ENCODE measurements around the gene KL.
A peak's percentile ranks its signal among the peaks of the same experiment; 100 is the strongest.

KL gene

DNA sequence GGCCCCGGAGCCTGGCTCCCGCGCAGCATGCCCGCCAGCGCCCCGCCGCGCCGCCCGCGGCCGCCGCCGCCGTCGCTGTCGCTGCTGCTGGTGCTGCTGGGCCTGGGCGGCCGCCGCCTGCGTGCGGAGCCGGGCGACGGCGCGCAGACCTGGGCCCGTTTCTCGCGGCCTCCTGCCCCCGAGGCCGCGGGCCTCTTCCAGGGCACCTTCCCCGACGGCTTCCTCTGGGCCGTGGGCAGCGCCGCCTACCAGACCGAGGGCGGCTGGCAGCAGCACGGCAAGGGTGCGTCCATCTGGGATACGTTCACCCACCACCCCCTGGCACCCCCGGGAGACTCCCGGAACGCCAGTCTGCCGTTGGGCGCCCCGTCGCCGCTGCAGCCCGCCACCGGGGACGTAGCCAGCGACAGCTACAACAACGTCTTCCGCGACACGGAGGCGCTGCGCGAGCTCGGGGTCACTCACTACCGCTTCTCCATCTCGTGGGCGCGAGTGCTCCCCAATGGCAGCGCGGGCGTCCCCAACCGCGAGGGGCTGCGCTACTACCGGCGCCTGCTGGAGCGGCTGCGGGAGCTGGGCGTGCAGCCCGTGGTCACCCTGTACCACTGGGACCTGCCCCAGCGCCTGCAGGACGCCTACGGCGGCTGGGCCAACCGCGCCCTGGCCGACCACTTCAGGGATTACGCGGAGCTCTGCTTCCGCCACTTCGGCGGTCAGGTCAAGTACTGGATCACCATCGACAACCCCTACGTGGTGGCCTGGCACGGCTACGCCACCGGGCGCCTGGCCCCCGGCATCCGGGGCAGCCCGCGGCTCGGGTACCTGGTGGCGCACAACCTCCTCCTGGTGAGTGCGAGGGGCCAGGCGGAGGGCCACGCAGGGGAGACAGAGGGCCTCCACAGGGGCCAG is at the start of gene KL:
KL (plus strand) TSS at position 10 of the 909 bp plus-strand sequence; CDS start at position 28, 18 bp downstream.
- peak; percentile 60 for DNase-seq (ENCODE audit: low spot score)

DNA sequence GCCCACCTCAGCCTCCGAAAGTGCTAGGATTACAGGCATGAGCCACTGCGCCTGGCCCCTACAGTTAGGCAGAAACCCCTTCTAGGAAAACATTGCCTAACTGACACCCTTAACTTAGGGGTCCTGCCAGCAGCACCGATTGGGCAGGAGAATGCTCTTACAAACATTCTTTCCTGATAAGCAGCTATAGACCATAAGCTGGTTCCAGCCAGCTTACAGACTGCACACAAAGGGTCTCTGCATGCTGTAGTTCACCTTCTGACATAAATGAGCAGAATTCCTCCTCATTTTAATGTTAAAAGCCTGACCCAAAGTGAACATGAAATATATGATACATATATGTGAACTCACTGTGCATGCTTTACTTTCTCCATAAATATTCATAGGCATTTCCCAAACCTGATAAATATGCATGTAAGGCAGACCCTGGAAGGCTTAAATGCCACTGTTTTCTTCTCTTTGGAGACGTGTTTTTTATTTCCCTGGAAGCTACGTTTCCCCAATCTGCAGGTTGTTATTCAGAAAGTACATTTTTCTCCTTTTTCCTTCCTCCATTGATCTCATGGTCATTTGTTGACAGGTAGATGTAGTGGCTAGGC is 48.5 kb upstream of the KL start:
- DNase-seq (ENCODE audit: low spot score), result no peak

DNA sequence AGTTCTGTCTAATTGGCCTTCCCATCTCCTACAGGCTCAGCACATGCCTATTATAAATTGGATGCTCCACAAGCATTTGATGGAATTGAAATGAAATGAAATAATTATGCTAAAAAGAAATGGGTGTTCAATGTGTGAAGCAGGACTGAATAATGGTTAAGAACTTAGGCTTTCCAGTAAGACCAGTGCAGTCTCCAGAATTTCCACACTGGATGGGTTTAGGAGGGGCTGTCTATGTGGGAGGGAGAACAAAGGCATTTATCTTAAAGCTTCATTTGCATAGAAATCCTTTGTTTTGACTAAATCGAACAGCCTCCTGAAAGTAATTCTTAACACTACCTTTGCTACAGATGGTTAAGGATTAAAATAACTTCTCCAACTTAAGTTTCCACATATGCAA is 47.9 kb upstream of the KL start:
- no peak for DNase-seq (ENCODE audit: low spot score)

DNA sequence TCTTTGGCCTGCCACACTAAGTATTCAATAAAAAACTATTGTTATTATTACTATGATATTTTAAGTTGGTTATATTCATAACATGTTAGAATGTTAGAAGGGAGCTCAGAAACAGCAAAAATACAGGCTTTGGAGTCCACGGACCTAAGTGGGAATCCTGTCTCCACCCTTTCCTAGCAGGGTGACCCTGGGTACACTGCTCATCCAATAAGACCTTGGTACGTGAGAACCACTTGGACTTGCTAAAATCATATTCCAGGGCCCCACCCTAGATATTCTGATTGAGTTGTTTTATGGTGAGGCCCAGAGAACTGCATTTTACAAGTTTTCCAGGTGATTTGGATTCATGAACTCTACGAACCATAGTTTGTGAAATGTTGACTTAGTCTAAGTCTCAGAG is 47.4 kb upstream of the KL start:
- no peak for DNase-seq (ENCODE audit: low spot score)

DNA sequence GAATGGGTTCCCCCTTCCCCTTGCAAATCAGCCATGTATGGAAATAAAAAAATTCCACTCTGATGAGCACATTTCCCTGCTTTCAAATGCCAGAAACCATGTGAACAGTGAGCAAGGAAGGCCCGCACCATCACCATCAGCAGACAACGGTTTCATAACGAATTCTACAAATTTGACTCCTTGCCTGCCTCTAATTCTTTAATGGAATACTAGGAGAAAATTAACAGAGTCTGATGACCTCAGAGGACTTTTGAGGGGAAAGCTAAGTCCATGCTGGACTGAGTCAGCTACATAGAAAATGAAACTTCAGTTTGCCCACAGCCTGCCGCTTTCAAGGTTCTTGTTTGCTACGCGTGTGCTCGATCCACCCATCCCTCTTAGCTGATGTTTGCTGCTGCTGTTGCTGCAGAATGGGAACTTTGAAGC is 46.7 kb upstream of the KL start:
- peak; percentile 97 for DNase-seq (ENCODE audit: low spot score)

DNA sequence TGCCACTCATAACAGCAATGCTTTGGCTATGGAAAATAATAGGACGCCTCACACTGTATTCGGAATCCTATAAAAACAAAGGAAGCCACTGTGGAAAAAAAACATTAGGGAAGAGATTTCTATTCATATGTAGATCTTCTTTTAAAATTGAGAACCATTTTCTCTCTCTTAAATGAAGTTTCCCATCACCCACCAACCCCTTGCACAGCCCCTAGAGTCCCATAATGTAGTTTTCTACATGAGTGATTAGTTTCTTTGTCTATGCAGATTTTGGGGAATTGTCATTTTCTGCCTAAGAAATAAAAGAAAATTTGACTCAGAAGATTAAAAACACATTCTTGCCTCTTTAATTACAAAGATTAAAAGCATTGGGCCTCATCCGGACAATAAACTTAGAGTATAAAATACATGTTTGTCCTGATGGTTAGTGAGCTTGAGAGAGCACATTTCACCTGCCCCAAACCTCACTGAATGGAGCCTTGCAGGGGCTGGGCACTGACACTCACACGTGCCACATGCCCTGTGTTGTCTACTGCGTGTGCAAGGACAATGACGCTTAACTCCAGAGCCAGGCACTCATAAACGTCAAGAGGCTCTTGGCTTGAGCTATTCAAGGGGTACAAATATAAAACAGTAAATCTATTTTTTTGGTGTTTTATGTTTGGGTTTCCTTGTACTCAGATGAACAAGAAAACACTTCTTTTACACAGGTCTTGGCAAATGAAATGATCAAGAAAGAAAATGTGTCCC is 40.0 kb upstream of the KL start:
- DNase-seq (ENCODE audit: low spot score), result no peak

DNA sequence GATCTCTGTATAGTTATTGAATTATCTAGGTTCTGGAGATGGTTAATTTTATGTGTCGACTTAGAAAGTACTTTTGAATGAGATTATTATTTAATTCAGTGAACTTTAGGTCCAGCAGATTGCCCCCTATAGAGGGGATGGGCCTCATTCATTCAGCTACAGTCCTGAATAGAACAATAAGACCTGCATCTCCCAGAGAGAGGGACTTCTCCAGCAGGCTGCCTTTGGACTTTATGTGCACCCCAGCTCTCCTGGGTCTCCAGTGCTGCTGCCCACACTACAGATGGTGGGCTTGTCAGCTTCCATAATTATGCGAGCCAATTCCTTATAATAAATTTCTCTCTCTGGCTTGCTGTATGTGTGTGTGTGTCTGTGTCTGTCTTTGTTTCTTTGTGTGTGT is 39.3 kb upstream of the KL start:
- DNase-seq (ENCODE audit: low spot score), result no peak

DNA sequence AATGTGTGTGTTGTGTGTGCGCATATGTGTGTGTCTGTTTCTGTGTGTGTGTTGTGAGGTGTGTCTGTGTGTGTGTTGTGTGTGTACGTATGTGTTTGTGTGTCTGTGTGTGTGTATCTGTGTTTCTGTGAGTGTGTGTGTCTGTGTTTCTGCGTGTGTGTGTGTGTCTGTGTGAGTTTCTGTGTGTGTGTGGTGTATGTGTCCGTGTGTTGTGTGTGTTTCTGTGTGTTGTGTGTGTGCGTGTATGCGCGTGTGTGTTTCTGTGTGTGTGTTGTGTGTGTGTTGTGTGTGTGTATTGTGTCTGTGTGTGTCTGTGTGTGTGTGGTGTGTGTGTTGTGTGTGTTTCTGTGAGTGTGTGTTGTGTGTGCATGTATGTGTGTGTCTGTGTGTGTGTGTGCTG is 38.9 kb upstream of the KL start:
- no peak for DNase-seq (ENCODE audit: low spot score)

DNA sequence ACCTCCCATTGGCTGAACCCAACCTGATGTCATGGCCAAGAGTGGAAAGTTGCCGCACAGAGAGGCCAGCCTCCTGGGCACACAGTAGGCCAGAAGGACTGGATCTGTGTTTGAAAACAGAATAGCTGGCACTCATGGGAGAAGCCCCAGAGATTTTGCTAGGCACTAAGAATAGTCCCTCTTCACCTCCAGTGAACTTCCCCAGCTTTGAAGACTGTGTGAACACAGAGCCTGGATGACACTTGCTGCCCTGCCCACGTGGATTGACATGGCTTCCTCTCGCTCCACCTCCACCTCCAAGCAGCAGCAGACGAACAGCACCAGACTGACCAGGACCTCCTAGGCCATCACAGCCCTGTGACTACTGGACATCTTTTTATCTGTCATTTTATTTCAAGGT is 37.9 kb upstream of the KL start:
- no peak for DNase-seq (ENCODE audit: low spot score)

DNA sequence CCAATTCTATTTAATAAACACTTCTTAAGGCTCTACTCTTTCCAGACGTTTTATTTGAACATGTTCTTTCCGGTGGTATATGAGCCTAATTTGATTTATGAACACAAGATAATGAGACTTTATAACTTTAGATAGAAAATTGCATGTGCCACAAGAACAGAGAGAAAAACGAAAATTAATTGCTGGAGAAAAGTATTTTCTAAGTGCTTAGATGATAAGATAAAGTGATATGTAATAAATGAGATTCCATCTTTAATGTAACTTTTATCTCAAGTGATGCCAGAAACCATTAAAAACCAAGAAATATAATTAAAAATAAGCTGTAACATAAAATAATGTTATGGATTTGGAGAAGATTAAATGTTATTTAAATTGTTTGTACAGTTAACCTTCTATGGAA is 33.2 kb upstream of the KL start:
- DNase-seq (ENCODE audit: low spot score), result no peak

DNA sequence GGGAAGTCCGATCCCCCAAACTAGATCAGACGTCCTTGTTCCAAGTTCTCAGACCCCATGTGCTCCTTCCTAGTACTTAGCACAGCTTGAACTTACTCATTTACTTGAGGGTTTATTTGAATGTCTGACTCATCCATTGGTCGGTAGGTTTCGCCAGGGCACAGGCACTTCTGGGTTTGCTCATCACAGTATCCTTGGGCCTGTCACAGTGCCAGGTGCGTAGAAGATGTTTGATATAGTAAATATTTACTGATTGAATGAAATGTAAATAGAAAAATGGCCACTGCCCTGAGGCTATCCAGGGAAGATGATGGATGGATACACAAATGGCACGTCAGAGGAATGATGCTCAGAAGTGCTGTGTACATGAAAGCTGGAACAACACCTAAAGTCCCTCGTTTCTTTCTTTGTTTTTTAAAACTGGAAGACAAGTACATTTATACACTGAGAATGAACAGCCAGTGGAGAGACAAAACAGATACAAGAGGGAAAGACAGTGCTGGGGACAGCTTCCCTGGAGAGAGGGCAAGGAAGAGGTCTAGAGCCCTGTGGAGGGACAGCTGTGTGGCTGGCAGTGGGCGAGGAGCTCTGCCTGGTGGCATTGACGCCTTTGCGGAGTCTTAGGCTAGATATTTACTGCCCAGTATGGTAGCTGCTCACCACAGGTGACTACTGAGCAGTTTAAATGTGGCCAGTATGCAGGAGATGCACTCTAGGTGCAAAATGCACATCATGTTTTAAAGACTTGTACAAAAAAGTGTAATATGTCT is 31.2 kb upstream of the KL start:
- DNase-seq (ENCODE audit: low spot score), result peak; percentile 43

DNA sequence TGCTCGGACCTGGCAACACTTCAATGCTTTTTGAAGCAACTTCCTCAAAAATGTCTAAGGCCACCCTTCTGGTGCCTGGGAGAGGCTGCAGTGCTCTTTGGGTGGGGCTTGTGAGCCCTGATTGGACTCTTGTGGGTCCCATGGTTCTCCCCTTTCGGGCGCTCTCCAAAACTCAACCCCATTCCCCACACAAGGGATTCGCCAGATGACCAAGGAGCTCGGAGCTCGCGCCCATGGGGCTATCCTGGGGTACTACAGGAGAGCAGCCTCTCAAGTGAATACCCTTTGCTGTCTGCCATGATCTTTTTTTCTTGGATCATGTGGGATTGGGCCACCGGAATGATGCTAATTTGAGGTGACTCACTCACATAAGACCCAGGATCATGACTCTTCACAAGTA is 29.7 kb upstream of the KL start:
- DNase-seq (ENCODE audit: low spot score), result no peak

DNA sequence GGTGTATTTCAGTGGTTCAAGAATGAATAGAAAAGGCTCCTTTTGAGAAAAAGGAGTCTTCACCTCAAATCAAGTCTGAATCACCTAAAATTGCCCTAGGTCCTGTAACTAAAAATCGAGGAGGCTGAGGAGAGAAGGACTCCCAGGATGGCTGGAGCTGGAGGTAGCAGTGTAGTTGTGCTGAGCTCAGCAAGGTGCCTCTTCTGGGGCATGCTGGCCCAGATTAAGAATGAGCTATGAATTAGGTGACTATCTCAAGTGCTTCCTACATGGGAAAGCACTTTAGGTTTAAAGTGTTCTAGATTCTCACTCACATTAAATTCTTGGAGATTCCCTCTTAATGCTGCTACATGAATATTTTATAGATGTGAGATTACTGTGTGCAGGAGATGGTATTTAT is 28.8 kb upstream of the KL start:
- DNase-seq (ENCODE audit: low spot score), result no peak

DNA sequence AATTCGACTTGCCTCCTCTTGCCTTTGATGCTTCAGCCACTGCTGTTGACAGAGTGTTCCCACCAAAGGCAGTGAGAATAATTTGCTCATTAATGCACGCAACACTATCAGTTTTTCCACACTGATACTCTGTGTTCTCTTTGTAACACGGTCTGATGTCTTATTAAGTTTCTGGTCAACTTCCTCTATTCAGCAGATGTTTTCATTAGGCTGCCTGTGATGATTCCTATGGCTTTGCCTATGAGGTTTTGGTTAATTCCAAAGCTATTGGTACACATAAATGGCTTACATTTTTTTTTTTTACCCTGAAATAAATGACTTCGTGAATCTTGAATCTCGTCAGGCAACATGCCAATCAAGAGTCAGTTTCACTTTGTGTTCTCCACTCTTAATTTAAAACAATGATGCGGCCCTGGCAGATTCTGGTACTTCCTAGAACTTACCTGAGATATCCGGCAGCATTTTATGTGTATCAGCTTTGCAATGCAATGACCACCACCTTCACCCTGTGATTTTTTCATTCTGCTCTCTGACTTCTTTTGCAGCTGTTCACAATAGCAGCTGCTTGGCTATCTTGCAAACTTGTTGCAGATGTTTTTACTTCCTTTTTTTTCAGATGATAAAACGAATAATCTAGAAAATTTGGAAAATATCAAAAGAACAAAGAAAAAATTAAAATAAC is 27.5 kb upstream of the KL start:
- no peak for DNase-seq (ENCODE audit: low spot score)

DNA sequence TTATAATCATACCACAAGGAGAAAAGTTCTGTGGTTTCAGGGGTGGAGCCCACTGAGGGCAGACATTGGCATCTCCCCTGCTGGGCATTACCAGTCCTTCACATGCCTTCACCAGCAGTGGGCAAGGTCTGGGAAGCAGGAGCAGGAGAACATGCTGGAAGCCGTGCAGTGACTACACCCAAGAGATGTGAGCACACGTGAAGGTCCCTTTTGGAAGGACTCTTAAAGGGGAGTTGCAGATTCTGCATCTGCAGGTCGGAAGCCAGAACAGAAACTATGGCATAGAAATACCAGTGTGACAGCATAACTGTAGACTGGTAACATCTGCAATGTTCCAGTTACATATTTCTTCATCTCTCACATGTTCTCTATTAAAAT is 26.9 kb upstream of the KL start:
- no peak for DNase-seq (ENCODE audit: low spot score)

DNA sequence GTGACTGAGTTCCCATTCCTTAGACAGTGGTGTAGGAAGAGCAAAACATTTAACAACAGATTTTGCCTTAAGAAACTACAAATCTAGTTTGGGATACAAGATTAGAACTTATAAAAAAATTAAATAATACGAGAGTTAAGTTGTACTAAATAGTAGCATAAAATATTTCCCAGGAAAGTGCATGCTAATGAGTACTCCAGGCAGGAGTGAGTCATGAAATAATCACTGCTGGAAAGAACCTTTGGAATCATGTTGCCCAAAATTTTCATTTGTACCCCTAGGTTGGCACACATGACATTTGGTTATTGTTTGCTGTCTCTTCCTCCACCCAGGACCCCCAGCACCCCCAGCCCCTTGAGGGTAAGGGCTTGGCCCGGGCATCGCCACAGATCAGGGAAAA is 26.3 kb upstream of the KL start:
- no peak for DNase-seq (ENCODE audit: low spot score)

DNA sequence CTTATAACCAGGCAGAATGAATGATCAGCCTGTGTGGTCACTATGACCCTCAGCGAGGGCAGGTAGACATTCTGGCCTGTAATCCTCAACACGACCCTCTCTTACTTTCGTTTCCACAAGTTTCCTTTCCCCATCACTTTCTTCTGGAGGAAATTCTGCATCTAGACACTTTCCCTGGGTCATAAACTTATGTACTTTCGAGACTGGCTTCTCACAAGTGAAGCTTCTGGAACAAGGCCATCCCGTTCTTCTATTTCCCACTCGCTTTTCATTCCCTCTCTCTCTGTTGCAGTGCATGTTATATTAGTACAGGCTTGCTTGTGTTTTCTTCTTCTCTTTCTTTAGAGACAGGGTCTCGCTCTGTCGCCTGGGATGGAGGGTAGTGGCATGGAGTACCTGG is 23.1 kb upstream of the KL start:
- DNase-seq (ENCODE audit: low spot score), result no peak

DNA sequence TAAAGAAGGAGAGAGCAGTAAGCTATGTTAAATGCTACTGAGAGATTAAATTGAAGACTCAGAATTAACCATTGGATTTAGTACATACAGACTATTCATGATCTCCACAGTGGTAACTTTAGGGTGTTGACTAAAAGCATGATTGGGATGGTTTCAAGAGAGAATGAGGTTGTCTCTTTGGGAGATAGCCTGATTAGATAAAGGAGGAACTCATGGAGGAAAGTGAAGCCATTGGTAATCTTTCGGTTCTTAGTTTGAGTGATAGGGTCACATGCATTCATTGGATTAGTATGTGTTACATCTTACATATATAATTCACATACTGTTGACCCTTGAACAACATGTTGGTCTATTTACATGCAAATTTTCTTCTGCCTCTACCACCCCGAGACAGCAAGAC is 18.8 kb upstream of the KL start:
- no peak for DNase-seq (ENCODE audit: low spot score)

DNA sequence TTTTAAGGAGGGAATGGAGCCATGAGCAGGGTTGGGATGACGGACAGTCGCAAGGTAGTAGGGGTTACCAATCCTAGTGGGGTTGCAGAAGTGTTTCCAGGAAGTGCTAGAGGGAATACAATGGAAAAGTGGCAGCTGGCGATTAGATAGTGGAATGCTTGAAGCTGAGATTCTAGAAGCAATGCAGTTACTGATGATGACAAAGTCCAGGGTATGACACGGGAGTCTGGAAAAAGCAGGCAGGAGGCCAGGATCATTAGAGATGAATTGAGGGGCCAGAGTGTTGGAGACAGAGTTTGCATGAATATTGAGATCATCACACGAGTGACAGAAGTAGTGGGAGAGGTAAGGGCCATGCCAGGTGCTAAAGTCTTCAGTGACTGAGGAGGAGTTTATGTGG is 17.3 kb upstream of the KL start:
- DNase-seq (ENCODE audit: low spot score), result no peak

DNA sequence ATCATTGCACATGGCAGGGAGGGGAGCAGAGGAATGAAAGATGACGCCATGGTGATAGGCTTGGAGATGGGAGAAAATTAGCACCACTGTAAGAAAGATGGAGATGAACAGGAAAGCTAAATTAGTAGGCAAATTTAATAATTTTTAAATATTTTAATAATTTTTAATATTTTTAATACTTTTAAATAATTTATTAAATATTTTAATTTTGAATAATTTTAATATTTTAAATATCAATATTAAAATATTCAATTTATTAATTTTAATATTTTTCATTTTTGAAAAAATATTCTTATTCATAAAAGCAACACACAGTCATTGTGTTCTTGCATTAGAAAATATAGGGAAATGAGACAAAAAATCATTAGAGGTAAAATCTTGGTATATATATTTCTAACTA is 15.9 kb upstream of the KL start:
- DNase-seq (ENCODE audit: low spot score), result no peak

DNA sequence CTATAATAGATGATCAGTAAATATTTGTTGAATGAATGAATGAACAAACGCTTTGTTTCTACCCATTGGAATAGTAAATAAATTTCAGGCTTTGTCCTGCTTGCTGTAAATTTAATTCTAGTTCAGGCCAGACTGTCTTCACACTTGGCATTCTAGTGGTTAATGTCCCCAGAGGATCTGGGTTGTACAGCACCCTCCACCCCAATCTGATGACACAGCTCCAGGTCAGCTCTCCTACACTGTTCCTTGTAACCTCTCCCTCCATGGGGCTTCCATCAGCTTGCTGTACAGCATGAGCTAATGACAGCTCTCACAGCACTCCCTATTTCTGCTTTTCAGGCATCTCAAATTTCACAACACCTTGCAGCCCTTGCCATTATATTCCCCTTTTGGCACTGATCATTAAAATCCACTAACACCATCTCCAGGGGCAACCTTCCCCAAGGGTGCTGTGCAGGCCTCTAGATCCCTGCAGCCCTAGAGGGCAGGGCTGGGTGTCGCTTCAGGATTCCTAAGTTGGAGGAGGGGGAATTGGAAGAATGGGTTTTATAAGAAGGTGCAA is 12.7 kb upstream of the KL start:
- no peak for DNase-seq (ENCODE audit: low spot score)

Data from kidney tubule cell (primary cell).